ENCODE data around the gene NT5C1A. TPM values are rescaled to one million over a fixed set of nuclear protein-coding genes. Genes with fewer than 3 reads are reported as not detected.
A peak's percentile ranks its signal among the peaks of the same experiment; 100 is the strongest.

Gene NT5C1A
- total RNA-seq, 2 experiments from 2014 or later = not detected

DNA sequence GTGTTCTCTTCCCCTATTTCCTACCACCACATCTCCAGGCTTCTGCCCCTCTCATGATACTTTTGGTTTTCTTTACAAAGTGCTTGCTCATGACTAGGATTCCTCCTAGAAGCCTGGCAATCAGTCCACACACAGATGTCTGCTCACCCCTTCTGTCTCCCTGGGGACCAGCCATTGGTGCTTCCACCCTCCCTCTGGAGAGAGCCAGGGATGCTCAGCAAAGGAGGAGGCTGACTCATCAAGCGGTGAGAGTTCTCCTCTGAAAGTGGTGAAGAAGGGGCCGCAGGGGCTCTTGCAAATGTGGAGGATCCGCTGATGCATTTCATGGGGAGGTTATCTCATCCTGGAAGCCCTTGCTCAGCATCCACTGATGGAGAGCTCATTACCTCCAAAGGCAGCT is 14.5 kb downstream of the NT5C1A start:
- no peak for DNase-seq (ENCODE audit: low spot score)
- H2AFZ ChIP-seq (ENCODE audit: low read length) = peak overlapping the region; percentile 98
- H3K36me3 ChIP-seq (ENCODE audit: insufficient read depth, low read length) = no peaks in the 10 kb centered on the region
- H3K4me3 ChIP-seq (ENCODE audit: low read depth, low read length, poor library complexity, severe bottlenecking) = peak overlapping the region; percentile 37
- CTCF ChIA-PET (ENCODE audit: unreplicated experiment) = interaction anchor here (0.6 to 1.7 kb wide), 4 partner anchors 9 to 51 kb away, joined by 3 to 7 read pairs (median 3); no protein-coding TSS in a partner anchor
- H3K79me2 ChIP-seq (ENCODE audit: insufficient read depth, low read depth, low read length) = no peaks in the 10 kb centered on the region
- no peaks in the 10 kb centered on the region for H3K9me3 ChIP-seq (ENCODE audit: low read length)
- H3K9me2 ChIP-seq (ENCODE audit: insufficient read depth, low read length) = no peaks in the 10 kb centered on the region
- H3K4me2 ChIP-seq (ENCODE audit: low read length) = peak overlapping the region; percentile 50
- H4K20me1 ChIP-seq (ENCODE audit: insufficient read depth, low read length) = no peaks in the 10 kb centered on the region
- BruUV-seq (replicated peaks) = no TSS peak
- H3K27ac ChIP-seq (ENCODE audit: low read depth, low read length, poor library complexity, severe bottlenecking) = no peak overlapping the region
- TF ChIP-seq, protein P1, sequence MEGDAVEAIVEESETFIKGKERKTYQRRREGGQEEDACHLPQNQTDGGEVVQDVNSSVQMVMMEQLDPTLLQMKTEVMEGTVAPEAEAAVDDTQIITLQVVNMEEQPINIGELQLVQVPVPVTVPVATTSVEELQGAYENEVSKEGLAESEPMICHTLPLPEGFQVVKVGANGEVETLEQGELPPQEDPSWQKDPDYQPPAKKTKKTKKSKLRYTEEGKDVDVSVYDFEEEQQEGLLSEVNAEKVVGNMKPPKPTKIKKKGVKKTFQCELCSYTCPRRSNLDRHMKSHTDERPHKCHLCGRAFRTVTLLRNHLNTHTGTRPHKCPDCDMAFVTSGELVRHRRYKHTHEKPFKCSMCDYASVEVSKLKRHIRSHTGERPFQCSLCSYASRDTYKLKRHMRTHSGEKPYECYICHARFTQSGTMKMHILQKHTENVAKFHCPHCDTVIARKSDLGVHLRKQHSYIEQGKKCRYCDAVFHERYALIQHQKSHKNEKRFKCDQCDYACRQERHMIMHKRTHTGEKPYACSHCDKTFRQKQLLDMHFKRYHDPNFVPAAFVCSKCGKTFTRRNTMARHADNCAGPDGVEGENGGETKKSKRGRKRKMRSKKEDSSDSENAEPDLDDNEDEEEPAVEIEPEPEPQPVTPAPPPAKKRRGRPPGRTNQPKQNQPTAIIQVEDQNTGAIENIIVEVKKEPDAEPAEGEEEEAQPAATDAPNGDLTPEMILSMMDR (conservative IDR thresholded peaks at IDR 0.05; ENCODE audit: low read length) = no peak
- no peak for TF ChIP-seq EZH2phosphoT487 (IDR thresholded peaks at IDR 0.05; ENCODE audit: borderline replicate concordance, low read depth, low read length)
- peaks cover 5% of the 10 kb centered on the region for H3K4me1 ChIP-seq (ENCODE audit: insufficient read depth, low read length, poor library complexity, severe bottlenecking)
- intact Hi-C loops (cut with micrococcal nuclease; ENCODE audit: unreplicated experiment) = loop anchor here (5.0 kb wide), 1 partner anchor 65 kb away; no protein-coding TSS in a partner anchor
- POLR2A ChIA-PET = interaction anchor here (0.5 to 1.4 kb wide), 3 partner anchors 16 to 171 kb away, joined by 3 read pairs; no protein-coding TSS in a partner anchor

DNA sequence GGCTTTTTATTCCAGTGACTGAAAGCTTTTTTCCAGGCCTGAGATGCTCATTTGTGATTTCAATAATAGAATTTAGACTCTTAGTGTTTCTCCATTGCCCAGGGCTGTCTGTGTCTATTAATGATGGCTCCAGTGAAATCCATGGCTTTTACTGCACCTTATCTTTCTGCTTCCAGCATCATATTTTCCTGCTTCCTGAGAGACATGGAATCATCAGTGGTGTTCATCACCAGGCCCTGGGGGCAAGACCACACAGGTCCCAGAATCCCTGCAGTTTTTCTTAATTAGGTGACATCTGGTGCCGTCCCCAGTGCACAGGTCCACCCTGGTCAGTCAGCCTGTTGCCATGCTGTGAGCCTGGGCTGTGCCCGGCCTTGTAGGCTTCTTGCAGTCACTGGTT is 15.5 kb downstream of the NT5C1A start:
- no peak for TF ChIP-seq EZH2phosphoT487 (IDR thresholded peaks at IDR 0.05; ENCODE audit: borderline replicate concordance, low read depth, low read length)
- TF ChIP-seq, protein P1 (conservative IDR thresholded peaks at IDR 0.05; ENCODE audit: low read length) = no peak
- Histone ChIP-seq H4K20me1 (ENCODE audit: insufficient read depth, low read length) (no peaks in the 10 kb centered on the region), H3K9me3 (ENCODE audit: low read length) (no peaks in the 10 kb centered on the region), H3K36me3 (ENCODE audit: insufficient read depth, low read length) (no peaks in the 10 kb centered on the region), H2AFZ (ENCODE audit: low read length) (no peak overlapping the region), H3K4me1 (ENCODE audit: insufficient read depth, low read length, poor library complexity, severe bottlenecking) (peaks cover 5% of the 10 kb centered on the region), H3K9me2 (ENCODE audit: insufficient read depth, low read length) (no peaks in the 10 kb centered on the region), H3K4me2 (ENCODE audit: low read length) (no peak overlapping the region), H3K79me2 (ENCODE audit: insufficient read depth, low read depth, low read length) (no peaks in the 10 kb centered on the region), H3K27ac (ENCODE audit: low read depth, low read length, poor library complexity, severe bottlenecking) (no peak overlapping the region), H3K4me3 (ENCODE audit: low read depth, low read length, poor library complexity, severe bottlenecking) (no peak overlapping the region)
- no peak for DNase-seq (ENCODE audit: low spot score)
- ChIA-PET POLR2A (no interaction called here), CTCF (ENCODE audit: unreplicated experiment) (no interaction called here)
- BruUV-seq (replicated peaks) = no TSS peak
- intact Hi-C loops (cut with micrococcal nuclease; ENCODE audit: unreplicated experiment) = loop anchor here (5.0 kb wide), 1 partner anchor 66 kb away; no protein-coding TSS in a partner anchor

DNA sequence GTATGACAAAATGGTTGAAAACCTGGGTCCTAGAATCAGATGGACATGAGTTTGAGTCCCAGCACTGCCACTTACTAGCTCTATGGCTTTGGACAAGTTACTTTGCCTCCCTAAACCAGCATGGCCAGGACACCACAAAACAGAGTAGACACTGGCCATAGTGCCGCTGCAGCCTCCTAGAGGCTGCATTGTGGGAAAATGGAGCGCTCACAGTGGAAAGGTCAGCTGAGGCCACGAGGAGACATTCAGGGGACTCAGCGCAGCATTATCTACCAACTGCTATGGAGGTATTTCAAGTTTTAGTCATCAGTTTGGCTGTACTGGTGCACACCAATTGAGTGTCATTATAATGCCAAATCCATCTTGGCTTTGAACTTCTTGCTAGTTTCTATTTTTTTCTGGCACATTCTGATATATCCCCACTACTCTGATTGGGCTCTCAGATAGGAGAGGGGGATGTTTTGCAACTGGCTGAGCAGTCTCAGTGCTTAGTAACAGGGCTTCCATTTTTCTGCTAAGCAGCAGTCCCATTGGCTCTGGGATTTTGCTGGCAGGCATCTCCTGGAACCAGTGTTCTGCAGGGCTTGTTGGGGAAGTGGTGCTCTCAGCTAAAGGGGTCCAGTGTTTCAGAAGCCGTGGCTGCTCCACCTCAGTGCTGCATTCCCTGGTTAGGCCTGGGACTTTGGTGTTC is 16.2 kb downstream of the NT5C1A start:
- H3K4me2 ChIP-seq (ENCODE audit: low read length) = no peak overlapping the region
- H3K9me3 ChIP-seq (ENCODE audit: low read length) = no peaks in the 10 kb centered on the region
- H3K4me1 ChIP-seq (ENCODE audit: insufficient read depth, low read length, poor library complexity, severe bottlenecking) = peaks cover 5% of the 10 kb centered on the region
- no peak overlapping the region for H3K4me3 ChIP-seq (ENCODE audit: low read depth, low read length, poor library complexity, severe bottlenecking)
- no peak for DNase-seq (ENCODE audit: low spot score)
- no peak overlapping the region for H3K27ac ChIP-seq (ENCODE audit: low read depth, low read length, poor library complexity, severe bottlenecking)
- H2AFZ ChIP-seq (ENCODE audit: low read length) = no peak overlapping the region
- POLR2A ChIA-PET = no interaction called here
- CTCF ChIA-PET (ENCODE audit: unreplicated experiment) = no interaction called here
- intact Hi-C loops (cut with micrococcal nuclease; ENCODE audit: unreplicated experiment) = loop anchor here (5.0 kb wide), 1 partner anchor 67 kb away; no protein-coding TSS in a partner anchor
- no peak for TF ChIP-seq EZH2phosphoT487 (IDR thresholded peaks at IDR 0.05; ENCODE audit: borderline replicate concordance, low read depth, low read length)
- TF ChIP-seq, protein P1 (conservative IDR thresholded peaks at IDR 0.05; ENCODE audit: low read length) = no peak
- no peaks in the 10 kb centered on the region for H3K36me3 ChIP-seq (ENCODE audit: insufficient read depth, low read length)
- no TSS peak for BruUV-seq (replicated peaks)
- H3K79me2 ChIP-seq (ENCODE audit: insufficient read depth, low read depth, low read length) = no peaks in the 10 kb centered on the region
- H4K20me1 ChIP-seq (ENCODE audit: insufficient read depth, low read length) = no peaks in the 10 kb centered on the region
- H3K9me2 ChIP-seq (ENCODE audit: insufficient read depth, low read length) = no peaks in the 10 kb centered on the region

Data from OCI-LY7 (cell line).